Esophagus muscularis mucosa (tissue), 4 donors: ENCODE measurements around the gene BAX.

Source experiments
- CTCF ChIP-seq, 3 experiments: fragments of 200-600 bp in 2 of 3; fragments of 450-650 bp in 1 of 3; sonication (generic) in 2 of 3; IDR thresholded peaks; one replicate each; pipeline ENCODE4 v1.5.1; 2017 to 2019; ENCODE audit warnings: antibody characterized with exemption in 3 of 3, mild to moderate bottlenecking in 2 of 3, moderate library complexity in 1 of 3
- EP300 ChIP-seq: sonication (generic); formaldehyde crosslinking; IDR thresholded peaks from one replicate; pipeline ENCODE4 v1.6.1; 2017; ENCODE audit warnings: antibody characterized with exemption
- POLR2A ChIP-seq: fragments of 450-650 bp; IDR thresholded peaks from one replicate; pipeline ENCODE4 v1.6.1; 2017; ENCODE audit warnings: antibody characterized with exemption, moderate library complexity, mild to moderate bottlenecking, low read depth
- POLR2AphosphoS5 ChIP-seq, 2 donors: sonication (generic); formaldehyde crosslinking; IDR thresholded peaks; one replicate each; pipeline ENCODE4 v1.6.1; 2017; ENCODE audit warnings: antibody characterized with exemption in 2 of 2

- no peak for TF ChIP-seq POLR2AphosphoS5 (IDR thresholded peaks at IDR 0.05)
- TF ChIP-seq CTCF (IDR thresholded peaks at IDR 0.05) = no peak
- no peak for TF ChIP-seq POLR2A
- no peak for TF ChIP-seq EP300
Measured at GRCh38 chr19:48925240-48925843, 29.3 kb upstream of the BAX start.
